NCI-H524 (cell line): Measurements from ENCODE around the gene PCDHAC1.
"Not testable (repeated sequence)": the region's sequence is repeated elsewhere in the genome, so short reads cannot be mapped to it uniquely, and the experiment has no call there.

Source experiments
- DNase-seq, 2 experiments: peaks; one replicate each; lab custom pipeline; 2025; lab: John Stamatoyannopoulos, UW

PCDHAC1 gene

GRCh38 chr5:140925806-140926442 is at the start of gene PCDHAC1:
PCDHAC1 (plus strand) TSS chr5:140926299; CDS start chr5:140926893, 594 bp downstream.
- peak in 1 of 2 experiments; percentile 57 for DNase-seq

- DNase-seq: not testable (repeated sequence)
Measured at GRCh38 chr5:140876541-140877261, 49.4 kb upstream of the PCDHAC1 start.

- DNase-seq: no peak
Measured at GRCh38 chr5:140877262-140877581, 48.9 kb upstream of the PCDHAC1 start.

GRCh38 chr5:140881889-140882590 is 44.1 kb upstream of the PCDHAC1 start, which contains the start of gene PCDHA13:
PCDHA13 (plus strand) TSS chr5:140882124; CDS start chr5:140882269, 145 bp downstream.
- DNase-seq: no peak

GRCh38 chr5:140882591-140882899 is 43.6 kb upstream of the PCDHAC1 start:
- no peak for DNase-seq

GRCh38 chr5:140883373-140883772 is 42.7 kb upstream of the PCDHAC1 start:
- no peak for DNase-seq

- DNase-seq: no peak
Measured at GRCh38 chr5:140883927-140884697, 42.0 kb upstream of the PCDHAC1 start.

GRCh38 chr5:140916325-140916724 is 9.8 kb upstream of the PCDHAC1 start:
- DNase-seq: no peak

GRCh38 chr5:140923601-140924000 is 2.5 kb upstream of the PCDHAC1 start:
- DNase-seq: no peak

GRCh38 chr5:140926443-140927227 is 536 bp downstream of the PCDHAC1 start:
- peak; percentile 43 to 81 for DNase-seq

GRCh38 chr5:140927228-140927573 is 1.1 kb downstream of the PCDHAC1 start:
- peak in 1 of 2 experiments; percentile 10 for DNase-seq

GRCh38 chr5:140934964-140935606 is 9.0 kb downstream of the PCDHAC1 start:
- DNase-seq: no peak

- no peak for DNase-seq
Measured at GRCh38 chr5:140946578-140946977, 20.5 kb downstream of the PCDHAC1 start.

- DNase-seq: no peak
Measured at GRCh38 chr5:140951636-140952035, 25.5 kb downstream of the PCDHAC1 start.

- no peak for DNase-seq
Measured at GRCh38 chr5:140953234-140953633, 27.1 kb downstream of the PCDHAC1 start.

- no peak for DNase-seq
Measured at GRCh38 chr5:140962190-140962589, 36.1 kb downstream of the PCDHAC1 start.

- peak in 1 of 2 experiments; percentile 30 for DNase-seq
Measured at GRCh38 chr5:140964356-140964755, 38.3 kb downstream of the PCDHAC1 start.

- peak; percentile 58 to 77 for DNase-seq
Measured at GRCh38 chr5:140965905-140966292, 39.8 kb downstream of the PCDHAC1 start.

- peak; percentile 67 to 77 for DNase-seq
Measured at GRCh38 chr5:140966293-140967225, 40.5 kb downstream of the PCDHAC1 start, which contains the start of gene PCDHAC2. PCDHAC2 (plus strand) TSS chr5:140966476; CDS start chr5:140966767, 291 bp downstream.
